Measurements from ENCODE around the gene ST3GAL5.

The ST3GAL5 gene

GRCh38 chr2:85888684-85889626 lies at the start of gene ST3GAL5:
Gene ST3GAL5, minus strand, starts transcription at chr2:85888990. Its CDS starts 85 bp downstream, at chr2:85888905.
- CTCF ChIA-PET, result interaction anchor here (0.6 to 1.9 kb wide), 16 partner anchors 8 to 298 kb away, joined by 3 to 10 read pairs (median 4); no protein-coding TSS in a partner anchor
- POLR2A ChIA-PET, result no interaction called here
- TF ChIP-seq FOXA1 (IDR thresholded peaks at IDR 0.05), result no peak
- TF ChIP-seq L3MBTL2 (conservative IDR thresholded peaks at IDR 0.05), result 0 out of 2 replicates have a peak, but pooled peaks have one; percentile 27
- peak; percentile 90 for TF ChIP-seq FOXM1 (IDR thresholded peaks at IDR 0.05; ENCODE audit: borderline replicate concordance)
- TF ChIP-seq PKNOX1 (IDR thresholded peaks at IDR 0.05), result peak; percentile 80
- peak; percentile 94 for DNase-seq (ENCODE audit: extremely low spot score)

DNA sequence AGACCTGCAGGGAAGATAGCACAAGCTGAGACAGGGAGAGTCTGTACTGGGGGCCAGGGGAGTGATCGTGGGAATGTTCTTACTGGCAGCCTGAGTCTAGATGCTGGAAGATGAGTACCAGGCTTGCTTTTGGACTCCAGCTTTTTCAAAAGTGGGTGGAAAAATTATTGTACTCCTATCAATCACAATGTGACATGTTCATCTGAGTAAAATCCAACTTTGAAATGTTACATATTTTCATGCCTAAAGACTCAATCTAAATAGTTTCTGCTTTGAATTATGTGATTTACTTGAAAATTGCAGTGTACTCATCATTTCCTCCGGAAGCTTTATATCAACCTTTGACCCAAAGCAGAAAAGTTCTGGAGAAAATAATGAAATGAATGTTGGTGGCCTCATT lies 49.7 kb upstream of the ST3GAL5 start:
- POLR2A ChIA-PET, result no interaction called here
- DNase-seq (ENCODE audit: extremely low spot score), result no peak
- CTCF ChIA-PET, result no interaction called here
- no peak for TF ChIP-seq L3MBTL2 (conservative IDR thresholded peaks at IDR 0.05)
- TF ChIP-seq LEF1 (IDR thresholded peaks at IDR 0.05; ENCODE audit: borderline replicate concordance), result no peak
- TF ChIP-seq ELF4 (IDR thresholded peaks at IDR 0.05), result no peak
- no peak for TF ChIP-seq SUZ12 (IDR thresholded peaks at IDR 0.05)
- TF ChIP-seq HDGF (IDR thresholded peaks at IDR 0.05; ENCODE audit: borderline replicate concordance), result no peak
- no peak for TF ChIP-seq ARNT (IDR thresholded peaks at IDR 0.05)
- no peak for TF ChIP-seq FOXA1 (IDR thresholded peaks at IDR 0.05)
- TF ChIP-seq PKNOX1 (IDR thresholded peaks at IDR 0.05), result no peak
- no peak for TF ChIP-seq FOXM1 (IDR thresholded peaks at IDR 0.05; ENCODE audit: borderline replicate concordance)
- no peak for TF ChIP-seq TARDBP (IDR thresholded peaks at IDR 0.05)
- TF ChIP-seq NFRKB (IDR thresholded peaks at IDR 0.05), result no peak
- no peak for TF ChIP-seq FOXK2 (IDR thresholded peaks at IDR 0.05)
- no peak for TF ChIP-seq BHLHE40 (IDR thresholded peaks at IDR 0.05; ENCODE audit: borderline replicate concordance)
- no peak for TF ChIP-seq ZNF384 (IDR thresholded peaks at IDR 0.05)
- no peak for TF ChIP-seq CTBP1 (IDR thresholded peaks at IDR 0.05; ENCODE audit: borderline replicate concordance)
- no peak for TF ChIP-seq SP1 (IDR thresholded peaks at IDR 0.05)

DNA sequence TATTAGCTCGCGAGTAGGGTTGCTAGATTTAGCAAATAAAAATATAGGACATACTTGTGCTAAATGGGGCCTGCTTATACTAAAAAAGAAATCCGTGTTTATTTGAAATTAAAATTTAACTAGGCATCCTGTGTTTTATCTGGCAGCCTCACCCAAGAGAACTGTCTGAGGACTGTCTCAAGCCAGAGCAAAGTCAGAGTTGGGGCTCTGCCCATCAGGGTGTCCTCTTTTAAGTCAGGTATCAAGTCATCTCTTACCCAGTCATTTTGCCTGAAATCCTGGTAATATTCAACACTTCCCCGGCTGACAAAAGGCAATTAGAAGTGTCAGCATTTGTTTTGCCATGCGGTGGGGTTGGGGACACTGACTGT lies 48.3 kb upstream of the ST3GAL5 start:
- DNase-seq (ENCODE audit: extremely low spot score), result no peak
- no peak for TF ChIP-seq LEF1 (IDR thresholded peaks at IDR 0.05; ENCODE audit: borderline replicate concordance)
- no peak for TF ChIP-seq FOXA1 (IDR thresholded peaks at IDR 0.05)
- ChIA-PET CTCF (no interaction called here), POLR2A (no interaction called here)

- no peak for DNase-seq (ENCODE audit: extremely low spot score)
- ChIA-PET CTCF (no interaction called here), POLR2A (no interaction called here)
- TF ChIP-seq LEF1 (IDR thresholded peaks at IDR 0.05; ENCODE audit: borderline replicate concordance), result no peak
- no peak for TF ChIP-seq ELF4 (IDR thresholded peaks at IDR 0.05)
- no peak for TF ChIP-seq SUZ12 (IDR thresholded peaks at IDR 0.05)
- no peak for TF ChIP-seq ARNT (IDR thresholded peaks at IDR 0.05)
- TF ChIP-seq PKNOX1 (IDR thresholded peaks at IDR 0.05), result no peak
Measured at GRCh38 chr2:85936421-85937068, 47.8 kb upstream of the ST3GAL5 start.

DNA sequence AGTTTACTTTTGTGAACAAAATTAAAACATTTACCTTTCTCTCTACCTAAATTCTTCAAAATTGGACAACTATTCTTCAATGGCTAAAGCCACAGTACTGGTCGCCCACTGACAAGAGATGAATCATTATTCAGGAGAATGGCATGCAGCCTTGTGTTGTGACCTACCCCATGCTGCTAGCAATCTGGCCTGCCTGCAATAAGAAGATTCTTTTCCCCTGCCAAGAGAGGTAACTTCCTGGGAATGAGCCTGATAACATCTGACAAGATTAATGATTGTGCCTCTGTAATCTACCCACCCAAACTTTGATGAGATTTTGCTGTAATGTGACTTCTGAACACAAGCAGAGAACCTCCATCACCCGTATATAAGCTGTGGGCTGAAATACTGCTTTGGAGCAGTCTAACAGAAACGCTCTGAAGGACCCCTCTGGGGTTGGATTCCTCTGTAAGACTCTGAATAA lies 47.0 kb upstream of the ST3GAL5 start:
- ChIA-PET CTCF (no interaction called here), POLR2A (no interaction called here)
- peak; percentile 50 for DNase-seq (ENCODE audit: extremely low spot score)
- TF ChIP-seq FOXA1 (IDR thresholded peaks at IDR 0.05) (no peak), CTBP1 (IDR thresholded peaks at IDR 0.05; ENCODE audit: borderline replicate concordance) (peak; percentile 40; the same call in 1 of the 2 replicates), PKNOX1 (IDR thresholded peaks at IDR 0.05) (peak; percentile 89)

DNA sequence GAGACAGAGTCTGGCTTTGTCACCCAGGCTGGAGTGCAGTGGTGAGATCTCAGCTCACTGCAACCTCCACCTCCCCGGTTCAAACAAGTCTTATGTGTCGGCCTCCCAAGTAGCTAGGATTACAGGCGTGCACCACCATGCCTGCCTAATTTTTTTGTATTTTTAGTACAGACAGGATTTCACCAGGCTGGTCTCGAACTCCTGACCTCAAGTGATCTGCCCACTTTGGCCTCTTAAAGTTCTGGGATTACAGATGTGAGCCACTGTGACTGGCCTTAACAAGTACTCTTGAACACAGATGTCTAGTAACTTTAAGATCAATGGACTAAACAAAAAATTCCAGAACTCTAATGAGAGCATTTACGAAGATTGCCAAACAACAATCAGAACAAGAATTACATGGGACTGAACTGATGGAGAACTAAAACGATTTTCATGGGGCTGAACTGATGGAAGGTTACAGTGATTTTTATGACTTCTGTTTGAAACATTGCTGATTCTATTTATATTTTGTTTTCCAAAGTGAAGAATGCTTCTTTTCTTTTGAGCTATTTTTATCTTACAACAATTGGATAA lies 46.5 kb upstream of the ST3GAL5 start:
- CTCF ChIA-PET, result no interaction called here
- TF ChIP-seq SUZ12 (IDR thresholded peaks at IDR 0.05) (no peak), SP1 (IDR thresholded peaks at IDR 0.05) (no peak), NFRKB (IDR thresholded peaks at IDR 0.05) (no peak), TARDBP (IDR thresholded peaks at IDR 0.05) (no peak), FOXM1 (IDR thresholded peaks at IDR 0.05; ENCODE audit: borderline replicate concordance) (no peak), BHLHE40 (IDR thresholded peaks at IDR 0.05; ENCODE audit: borderline replicate concordance) (no peak), FOXK2 (IDR thresholded peaks at IDR 0.05) (no peak), CTBP1 (IDR thresholded peaks at IDR 0.05; ENCODE audit: borderline replicate concordance) (no peak), FOXA1 (IDR thresholded peaks at IDR 0.05) (no peak), HDGF (IDR thresholded peaks at IDR 0.05; ENCODE audit: borderline replicate concordance) (no peak), PKNOX1 (IDR thresholded peaks at IDR 0.05) (no peak), L3MBTL2 (conservative IDR thresholded peaks at IDR 0.05) (no peak), ELF4 (IDR thresholded peaks at IDR 0.05) (no peak), ARNT (IDR thresholded peaks at IDR 0.05) (no peak), ZNF384 (IDR thresholded peaks at IDR 0.05) (no peak)
- POLR2A ChIA-PET, result no interaction called here
- DNase-seq (ENCODE audit: extremely low spot score), result no peak

Data from HEK293T (cell line).